ENCODE results near the gene PBX4. TPM values are rescaled to one million over a fixed set of nuclear protein-coding genes. Genes with fewer than 3 reads are reported as not detected.

PBX4 gene
- total and polyA plus RNA-seq, 2 of the 8 experiments (the other 6 are each of a cell fraction or from before 2014, with no cell fraction given): 3.4 to 3.8 TPM

GRCh38 chr19:19526581-19527370 is 91.7 kb downstream of the PBX4 start:
- H3K14ac ChIP-seq (ENCODE audit: insufficient read length): no peak overlapping the region
- no peaks in the 10 kb centered on the region for H3K9me3 ChIP-seq (ENCODE audit: insufficient read depth in 2 of 2, low read depth in 1 of 2, low read length in 1 of 2)
- no peak overlapping the region for H4K91ac ChIP-seq (replicated peaks; ENCODE audit: insufficient read length, low read length)
- H2AK5ac ChIP-seq (ENCODE audit: low read depth, low read length): no peak overlapping the region
- no peak overlapping the region for H2BK12ac ChIP-seq (ENCODE audit: low read depth, low read length)
- TF ChIP-seq SIRT6 (IDR thresholded peaks at IDR 0.05; ENCODE audit: low read length): no peak
- TF ChIP-seq TCF12 (IDR thresholded peaks at IDR 0.05; ENCODE audit: low read depth, low read length): no peak
- no peak for TF ChIP-seq JUN (IDR thresholded peaks at IDR 0.05; ENCODE audit: low read depth, low read length)
- TF ChIP-seq GABPA (IDR thresholded peaks at IDR 0.05; ENCODE audit: borderline replicate concordance, insufficient read depth, low read length): no peak
- no peak for TF ChIP-seq ASH2L (IDR thresholded peaks at IDR 0.05; ENCODE audit: low read length)
- TF ChIP-seq EGR1 (IDR thresholded peaks at IDR 0.05; ENCODE audit: borderline replicate concordance, low read depth, low read length): no peak
- FAIRE-seq (no peak), DNase-seq (ENCODE audit: low read depth in 1 of 2, low spot score in 2 of 2) (no peak)
- 93% methylated on average over 20 of the region's 28 CpGs; no CpG with 5 or more reads in 1 of the 2 experiments for WGBS, 2 experiments (ENCODE audit: extremely low coverage in 1 of 2, insufficient coverage in 1 of 2, insufficient read length in 1 of 2, insufficient replicate concordance in 2 of 2, low coverage in 1 of 2, low lambda C conversion rate in 2 of 2, missing lambda C conversion rate in 1 of 2)
- H3K23me2 ChIP-seq (ENCODE audit: low read depth, low read length): no peaks in the 10 kb centered on the region
- peaks cover 12% of the 10 kb centered on the region for H3K79me1 ChIP-seq (ENCODE audit: low read depth, low read length)
- no peak overlapping the region for H4K8ac ChIP-seq (ENCODE audit: extremely low read depth, insufficient read depth, low read length)
- H4K5ac ChIP-seq (ENCODE audit: insufficient read length, low read depth, low read length): no peak overlapping the region
- no peaks in the 10 kb centered on the region for H3K27me3 ChIP-seq (replicated peaks in 1 of 4; ENCODE audit: control insufficient read depth in 3 of 4, extremely low read depth in 1 of 4, insufficient read depth in 3 of 4, low read length in 3 of 4)
- H2BK15ac ChIP-seq (ENCODE audit: low read length): no peak overlapping the region
- H2BK120ac ChIP-seq (replicated peaks; ENCODE audit: low read depth, low read length): no peak overlapping the region
- no peak overlapping the region for H2BK20ac ChIP-seq (ENCODE audit: low read length)
- H3K18ac ChIP-seq (ENCODE audit: extremely low read depth, low read length): no peak overlapping the region
- no peak overlapping the region for H3K4ac ChIP-seq (replicated peaks; ENCODE audit: insufficient read length, low read depth, low read length)
- no peak overlapping the region for H3K56ac ChIP-seq (replicated peaks; ENCODE audit: insufficient read length, low read depth, low read length)
- POLR2A ChIA-PET (ENCODE audit: partially characterized antibody): interaction anchor here (1.6 to 1.8 kb wide), 2 partner anchors 11 to 27 kb away, joined by 6 to 9 read pairs; partner anchors contain the start of genes NDUFA13 and TSSK6
- H3K27ac ChIP-seq (ENCODE audit: low read depth, low read length): no peak overlapping the region
- peaks cover 0 to 29% (median 10%) of the 10 kb centered on the region in 4 experiments; a peak in 6 of 8 replicates for H3K36me3 ChIP-seq (ENCODE audit: control insufficient read depth in 2 of 4, insufficient read depth in 4 of 4, low read length in 3 of 4)
- no peak overlapping the region for H3K23ac ChIP-seq (ENCODE audit: insufficient read length)
- H3K9ac ChIP-seq (replicated peaks in 1 of 4; ENCODE audit: extremely low read depth in 1 of 4, low read depth in 3 of 4, low read length in 3 of 4): no peak overlapping the region
- no peak overlapping the region for H3K4me2 ChIP-seq (ENCODE audit: insufficient read depth in 1 of 2, low read depth in 2 of 2, low read length in 2 of 2)
- no peak overlapping the region for H3K4me3 ChIP-seq (ENCODE audit: extremely low read depth in 1 of 4, insufficient read depth in 2 of 4, low read depth in 3 of 4, low read length in 4 of 4)
- H3K4me1 ChIP-seq (replicated peaks in 1 of 4; ENCODE audit: control insufficient read depth in 3 of 4, insufficient read depth in 4 of 4, low read length in 3 of 4): peaks cover 0 to 3% (median 3%) of the 10 kb centered on the region in 4 experiments; a peak in 3 of 7 replicates
- H3K79me2 ChIP-seq (ENCODE audit: control insufficient read depth in 1 of 2, insufficient read depth in 2 of 2, low read length in 2 of 2): peaks cover 0 to 20% of the 10 kb centered on the region in 2 experiments; a peak in 2 of 4 replicates
- H2AFZ ChIP-seq (ENCODE audit: low read length): no peak overlapping the region
- peaks cover 9 to 26% of the 10 kb centered on the region in 2 experiments for H4K20me1 ChIP-seq (replicated peaks in 1 of 2; ENCODE audit: control insufficient read depth in 1 of 2, insufficient read depth in 2 of 2, low read length in 2 of 2)
- CTCF ChIA-PET (ENCODE audit: partially characterized antibody): interaction anchor here (1.0 to 6.7 kb wide), 2 partner anchors 25 to 69 kb away, joined by 3 to 181 read pairs; no protein-coding TSS in a partner anchor
- no peak overlapping the region for H2BK5ac ChIP-seq (ENCODE audit: low read depth, low read length)
